ENCODE results near the gene RRBP1.

Gene RRBP1

GRCh38 chr20:17682103-17682888 lies at the start of gene RRBP1:
Gene RRBP1 (minus strand): TSS chr20:17682242. CDS start chr20:17660507, 21,735 bp downstream.
- DNase-seq (ENCODE audit: low read depth) = peak; percentile 88

GRCh38 chr20:17731233-17731632 lies 49.2 kb upstream of the RRBP1 start:
- no peak for DNase-seq (ENCODE audit: low read depth)

GRCh38 chr20:17730071-17730470 lies 48.0 kb upstream of the RRBP1 start:
- DNase-seq (ENCODE audit: low read depth) = no peak

GRCh38 chr20:17728074-17728473 lies 46.0 kb upstream of the RRBP1 start:
- DNase-seq (ENCODE audit: low read depth) = no peak

- no peak for DNase-seq (ENCODE audit: low read depth)
These were observed 45.3 kb upstream of the RRBP1 start for GRCh38 chr20:17727351-17727750.

GRCh38 chr20:17726902-17727301 lies 44.9 kb upstream of the RRBP1 start:
- no peak for DNase-seq (ENCODE audit: low read depth)

GRCh38 chr20:17725094-17725835 lies 43.2 kb upstream of the RRBP1 start:
- DNase-seq (ENCODE audit: low read depth) = no peak

GRCh38 chr20:17723301-17723691 lies 41.3 kb upstream of the RRBP1 start:
- DNase-seq (ENCODE audit: low read depth) = no peak

GRCh38 chr20:17722493-17723300 lies 40.7 kb upstream of the RRBP1 start:
- DNase-seq (ENCODE audit: low read depth) = no peak

GRCh38 chr20:17721802-17722486 lies 39.9 kb upstream of the RRBP1 start:
- no peak for DNase-seq (ENCODE audit: low read depth)

GRCh38 chr20:17720755-17721154 lies 38.7 kb upstream of the RRBP1 start:
- no peak for DNase-seq (ENCODE audit: low read depth)

GRCh38 chr20:17716331-17716730 lies 34.3 kb upstream of the RRBP1 start:
- no peak for DNase-seq (ENCODE audit: low read depth)

- no peak for DNase-seq (ENCODE audit: low read depth)
These were observed 33.0 kb upstream of the RRBP1 start for GRCh38 chr20:17715075-17715474.

- no peak for DNase-seq (ENCODE audit: low read depth)
These were observed 32.6 kb upstream of the RRBP1 start for GRCh38 chr20:17714597-17714996.

GRCh38 chr20:17712708-17713107 lies 30.7 kb upstream of the RRBP1 start:
- no peak for DNase-seq (ENCODE audit: low read depth)

- no peak for DNase-seq (ENCODE audit: low read depth)
These were observed 30.2 kb upstream of the RRBP1 start for GRCh38 chr20:17712201-17712600.

GRCh38 chr20:17711267-17711627 lies 29.2 kb upstream of the RRBP1 start:
- no peak for DNase-seq (ENCODE audit: low read depth)

- no peak for DNase-seq (ENCODE audit: low read depth)
These were observed 28.6 kb upstream of the RRBP1 start for GRCh38 chr20:17710379-17711266.

- no peak for DNase-seq (ENCODE audit: low read depth)
These were observed 27.6 kb upstream of the RRBP1 start for GRCh38 chr20:17709361-17710293.

All from stimulated activated CD8-positive, alpha-beta memory T cell treated with anti-CD3 and anti-CD28 coated beads, Interleukin-15, amount 100 ng/mL, for 24 hours (primary cell).